ENCODE results near the gene ENTPD6.

Gene ENTPD6

DNA sequence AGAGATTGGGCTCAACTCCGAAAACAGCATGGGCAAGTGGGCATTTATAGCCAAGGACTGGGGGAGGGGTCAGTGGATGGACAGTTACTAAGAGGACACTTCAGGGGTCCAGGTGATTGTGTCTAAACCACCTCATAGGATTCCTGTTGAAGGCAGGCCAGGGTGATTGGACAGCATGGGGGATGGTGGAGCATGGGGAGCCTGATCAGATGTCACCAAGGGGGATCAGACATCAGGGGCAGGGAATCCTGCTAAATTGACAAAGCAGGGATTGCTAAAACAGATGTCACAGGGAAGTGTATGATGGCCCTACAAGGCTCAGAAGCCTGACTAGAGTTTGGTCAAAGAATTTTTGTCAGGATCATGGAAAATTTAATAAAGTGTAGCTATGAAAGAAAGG, 49.9 kb downstream of the ENTPD6 start:
- TF ChIP-seq, protein P1, sequence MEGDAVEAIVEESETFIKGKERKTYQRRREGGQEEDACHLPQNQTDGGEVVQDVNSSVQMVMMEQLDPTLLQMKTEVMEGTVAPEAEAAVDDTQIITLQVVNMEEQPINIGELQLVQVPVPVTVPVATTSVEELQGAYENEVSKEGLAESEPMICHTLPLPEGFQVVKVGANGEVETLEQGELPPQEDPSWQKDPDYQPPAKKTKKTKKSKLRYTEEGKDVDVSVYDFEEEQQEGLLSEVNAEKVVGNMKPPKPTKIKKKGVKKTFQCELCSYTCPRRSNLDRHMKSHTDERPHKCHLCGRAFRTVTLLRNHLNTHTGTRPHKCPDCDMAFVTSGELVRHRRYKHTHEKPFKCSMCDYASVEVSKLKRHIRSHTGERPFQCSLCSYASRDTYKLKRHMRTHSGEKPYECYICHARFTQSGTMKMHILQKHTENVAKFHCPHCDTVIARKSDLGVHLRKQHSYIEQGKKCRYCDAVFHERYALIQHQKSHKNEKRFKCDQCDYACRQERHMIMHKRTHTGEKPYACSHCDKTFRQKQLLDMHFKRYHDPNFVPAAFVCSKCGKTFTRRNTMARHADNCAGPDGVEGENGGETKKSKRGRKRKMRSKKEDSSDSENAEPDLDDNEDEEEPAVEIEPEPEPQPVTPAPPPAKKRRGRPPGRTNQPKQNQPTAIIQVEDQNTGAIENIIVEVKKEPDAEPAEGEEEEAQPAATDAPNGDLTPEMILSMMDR (IDR thresholded peaks at IDR 0.05; ENCODE audit: low read length, missing control alignments): no peak
- no peak for DNase-seq (ENCODE audit: low read depth)
- H3K4me3 ChIP-seq (replicated peaks; ENCODE audit: low read depth, low read length): no peak overlapping the region

DNA sequence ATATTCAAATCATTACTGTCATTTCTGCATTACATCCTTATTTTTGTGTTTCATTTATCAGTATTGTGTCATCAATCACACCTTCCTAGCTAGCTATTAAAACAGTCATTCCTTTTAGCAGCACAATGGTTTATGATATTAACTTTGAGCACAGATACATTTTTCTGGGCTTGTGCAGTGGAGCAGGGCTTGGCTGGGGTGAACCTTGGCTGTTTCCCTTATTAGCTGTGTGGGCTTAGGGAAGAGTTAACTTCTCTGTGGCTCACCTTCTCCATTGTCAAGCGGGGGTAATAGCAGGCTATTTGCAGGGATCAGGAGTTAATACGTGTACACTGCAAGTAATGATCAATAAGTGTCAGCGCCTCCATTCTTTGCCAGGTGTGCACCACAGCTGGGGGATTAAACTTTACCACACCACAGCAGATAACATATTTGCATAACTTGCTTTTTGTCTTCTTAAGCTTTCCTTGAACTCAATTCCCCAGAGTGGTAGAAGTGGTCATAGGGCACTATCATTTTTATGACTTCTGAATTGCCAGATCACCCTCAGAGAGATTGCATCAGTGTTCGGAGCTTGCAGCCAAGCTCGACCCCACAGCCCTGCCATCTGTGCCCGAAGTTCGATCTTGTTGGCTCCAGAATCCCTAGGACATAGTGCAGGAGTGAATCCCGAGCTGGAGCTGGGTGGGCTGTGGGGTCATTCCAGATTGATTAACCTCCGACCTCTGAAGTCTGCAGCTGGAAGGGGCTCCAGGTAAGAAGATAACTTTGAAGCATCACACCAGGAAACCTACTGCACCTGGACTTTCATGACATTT, 50.9 kb downstream of the ENTPD6 start:
- peak overlapping the region; percentile 81 for H3K4me3 ChIP-seq (replicated peaks; ENCODE audit: low read depth, low read length)
- TF ChIP-seq, protein P1 (IDR thresholded peaks at IDR 0.05; ENCODE audit: low read length, missing control alignments): no peak
- no peak for DNase-seq (ENCODE audit: low read depth)

- peak; percentile 58 for DNase-seq (ENCODE audit: low read depth)
- TF ChIP-seq, protein P1 (IDR thresholded peaks at IDR 0.05; ENCODE audit: low read length, missing control alignments): peak; percentile 59
- H3K4me3 ChIP-seq (replicated peaks; ENCODE audit: low read depth, low read length): peak overlapping the region; percentile 81
Observed at GRCh38 chr20:25247000-25247517, 51.5 kb downstream of the ENTPD6 start.

- DNase-seq (ENCODE audit: low read depth): no peak
- TF ChIP-seq, protein P1 (IDR thresholded peaks at IDR 0.05; ENCODE audit: low read length, missing control alignments): no peak
- H3K4me3 ChIP-seq (replicated peaks; ENCODE audit: low read depth, low read length): peak overlapping the region; percentile 81
Observed at GRCh38 chr20:25247518-25247955, 52.0 kb downstream of the ENTPD6 start.

- TF ChIP-seq, protein P1 (IDR thresholded peaks at IDR 0.05; ENCODE audit: low read length, missing control alignments): no peak
- peak within 1 kb of the TSS; percentile 81 for H3K4me3 ChIP-seq (replicated peaks; ENCODE audit: low read depth, low read length)
- DNase-seq (ENCODE audit: low read depth): peak; percentile 84
Observed at GRCh38 chr20:25247956-25248785, 52.7 kb downstream of the ENTPD6 start, which contains the start of gene PYGB. Gene PYGB, plus strand, starts transcription at chr20:25248085. Its CDS starts 94 bp downstream, at chr20:25248179.

DNA sequence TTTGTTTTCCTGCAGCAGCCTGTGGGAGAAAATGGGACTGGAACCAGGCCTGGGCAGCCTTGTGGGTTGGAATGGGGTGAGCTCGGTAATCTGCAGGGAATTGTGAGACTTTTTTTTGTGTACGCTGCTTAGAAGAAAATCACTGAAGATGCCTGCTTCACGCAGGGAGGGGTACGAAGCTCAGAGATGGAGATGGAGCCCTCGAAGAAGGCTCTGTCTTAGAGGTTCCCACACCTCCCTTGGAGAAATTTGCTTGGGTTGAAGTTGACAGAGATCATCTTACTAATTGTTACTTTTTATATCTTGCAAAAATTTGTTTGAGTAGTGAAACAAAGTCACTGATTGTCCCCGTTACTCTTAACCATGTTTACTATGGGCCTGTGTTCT, 53.3 kb downstream of the ENTPD6 start:
- H3K4me3 ChIP-seq (replicated peaks; ENCODE audit: low read depth, low read length): peak overlapping the region; percentile 81
- TF ChIP-seq, protein P1 (IDR thresholded peaks at IDR 0.05; ENCODE audit: low read length, missing control alignments): no peak
- peak; percentile 53 for DNase-seq (ENCODE audit: low read depth)

Data from fibroblast of pulmonary artery (primary cell).